GM12865 (cell line): ENCODE measurements around the gene LRP4.
A peak's percentile ranks its signal among the peaks of the same experiment; 100 is the strongest.

Experiments used
- DNase-seq: peaks from one replicate; pipeline ENCODE4 v3.0.0; 2010; ENCODE audit warnings: low read depth
- H3K4me3 ChIP-seq: 2 replicates; pipeline ENCODE4 v1.5.1; 2011; ENCODE audit warnings: mild to moderate bottlenecking, low read depth, low read length, control low read depth
- CTCF ChIP-seq: IDR thresholded peaks from 2 replicates; pipeline ENCODE4 v1.5.1; 2011; ENCODE audit warnings: low read length, control low read depth, low read depth, inconsistent platforms; ENCODE audit not compliant: insufficient read depth; ENCODE audit errors: missing control alignments

The LRP4 gene

GRCh38 chr11:46855167-46855566 lies 63.2 kb downstream of the LRP4 start:
- no peak for DNase-seq
- H3K4me3 ChIP-seq, result no peak overlapping the region
- TF ChIP-seq CTCF, result no peak

GRCh38 chr11:46850829-46851380 lies 67.4 kb downstream of the LRP4 start:
- TF ChIP-seq CTCF, result no peak
- DNase-seq, result no peak
- no peak overlapping the region for H3K4me3 ChIP-seq

GRCh38 chr11:46849631-46850030 lies 68.7 kb downstream of the LRP4 start:
- TF ChIP-seq CTCF, result no peak
- H3K4me3 ChIP-seq, result no peak overlapping the region
- DNase-seq, result no peak

- no peak for DNase-seq
- no peak for TF ChIP-seq CTCF
- peak overlapping the region; percentile 74 for H3K4me3 ChIP-seq
Measured at GRCh38 chr11:46846510-46846830, 71.9 kb downstream of the LRP4 start.

- peak; percentile 93 for DNase-seq
- H3K4me3 ChIP-seq, result peak within 1 kb of the TSS; percentile 74
- no peak for TF ChIP-seq CTCF
Measured at GRCh38 chr11:46845740-46846509, 72.4 kb downstream of the LRP4 start, which contains the start of gene CKAP5. Gene CKAP5, minus strand, starts transcription at chr11:46846280. Its CDS starts 25,049 bp downstream, at chr11:46821231.

GRCh38 chr11:46845440-46845739 lies 73.0 kb downstream of the LRP4 start:
- DNase-seq, result no peak
- H3K4me3 ChIP-seq, result peak overlapping the region; percentile 74
- no peak for TF ChIP-seq CTCF

- no peak for TF ChIP-seq CTCF
- DNase-seq, result no peak
- no peak overlapping the region for H3K4me3 ChIP-seq
Measured at GRCh38 chr11:46840116-46840515, 78.2 kb downstream of the LRP4 start.
